Measurements from ENCODE around the gene ANKRD52.

ANKRD52 gene

DNA sequence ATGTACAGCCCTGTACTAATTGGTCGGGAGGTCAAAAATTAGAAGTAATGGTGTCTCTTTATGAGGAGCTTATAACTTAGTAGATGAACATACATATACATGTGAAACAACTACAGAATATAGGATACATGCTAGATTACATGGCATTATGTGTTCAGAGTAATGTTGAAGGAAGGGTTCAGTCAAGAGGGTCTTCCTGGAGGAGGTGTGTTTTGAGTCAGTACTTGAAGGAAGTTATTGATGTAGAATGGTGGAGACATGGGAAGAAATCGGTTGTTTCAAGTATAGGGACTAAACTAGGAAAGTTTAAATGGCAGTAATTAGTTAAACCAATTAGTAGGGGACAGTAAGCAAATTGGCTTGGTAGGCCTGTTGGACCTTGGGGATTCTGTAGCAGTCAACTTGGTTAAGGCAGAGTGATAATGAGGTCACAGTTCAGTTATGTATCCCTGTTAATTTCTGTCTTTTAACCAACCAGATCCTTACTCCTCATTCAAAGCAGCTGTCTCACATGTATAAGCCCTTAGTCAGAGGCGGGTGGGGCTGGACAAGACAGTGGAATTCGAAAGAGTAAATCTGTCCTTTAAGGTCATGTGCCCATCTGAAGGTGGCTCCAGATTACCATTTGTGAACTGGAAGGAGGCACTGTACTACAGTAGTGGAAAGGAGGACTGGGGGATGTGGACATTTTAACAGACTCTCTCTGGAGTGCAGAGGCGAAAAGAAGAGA lies 3.5 kb upstream of the ANKRD52 start:
- no peak for DNase-seq (ENCODE audit: low read depth)
- TF ChIP-seq, protein P1, sequence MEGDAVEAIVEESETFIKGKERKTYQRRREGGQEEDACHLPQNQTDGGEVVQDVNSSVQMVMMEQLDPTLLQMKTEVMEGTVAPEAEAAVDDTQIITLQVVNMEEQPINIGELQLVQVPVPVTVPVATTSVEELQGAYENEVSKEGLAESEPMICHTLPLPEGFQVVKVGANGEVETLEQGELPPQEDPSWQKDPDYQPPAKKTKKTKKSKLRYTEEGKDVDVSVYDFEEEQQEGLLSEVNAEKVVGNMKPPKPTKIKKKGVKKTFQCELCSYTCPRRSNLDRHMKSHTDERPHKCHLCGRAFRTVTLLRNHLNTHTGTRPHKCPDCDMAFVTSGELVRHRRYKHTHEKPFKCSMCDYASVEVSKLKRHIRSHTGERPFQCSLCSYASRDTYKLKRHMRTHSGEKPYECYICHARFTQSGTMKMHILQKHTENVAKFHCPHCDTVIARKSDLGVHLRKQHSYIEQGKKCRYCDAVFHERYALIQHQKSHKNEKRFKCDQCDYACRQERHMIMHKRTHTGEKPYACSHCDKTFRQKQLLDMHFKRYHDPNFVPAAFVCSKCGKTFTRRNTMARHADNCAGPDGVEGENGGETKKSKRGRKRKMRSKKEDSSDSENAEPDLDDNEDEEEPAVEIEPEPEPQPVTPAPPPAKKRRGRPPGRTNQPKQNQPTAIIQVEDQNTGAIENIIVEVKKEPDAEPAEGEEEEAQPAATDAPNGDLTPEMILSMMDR (IDR thresholded peaks at IDR 0.05; ENCODE audit: low read depth, low read length, missing control alignments), result no peak
- no peak overlapping the region for H3K4me3 ChIP-seq (ENCODE audit: low read depth, low read length)

DNA sequence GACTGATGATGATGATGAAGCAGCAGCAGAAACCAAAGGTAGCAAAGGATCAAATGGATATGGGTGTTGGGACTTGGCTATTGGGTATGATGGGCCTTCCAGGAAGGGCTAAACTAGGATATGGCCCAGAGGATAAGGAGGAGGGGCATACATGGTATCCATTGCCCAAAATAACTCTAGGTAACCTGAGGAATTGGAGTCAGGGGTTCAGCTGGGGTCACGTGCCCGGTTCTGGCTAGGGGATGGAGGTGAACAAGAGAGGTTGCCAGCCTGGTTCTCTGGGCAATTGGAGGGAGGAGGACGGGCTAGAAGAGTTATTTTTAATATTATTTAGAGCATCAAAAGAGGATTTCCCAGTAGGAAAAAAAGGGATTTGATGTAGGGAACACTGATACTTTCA lies 2.7 kb upstream of the ANKRD52 start:
- no peak for DNase-seq (ENCODE audit: low read depth)
- H3K4me3 ChIP-seq (ENCODE audit: low read depth, low read length), result no peak overlapping the region
- TF ChIP-seq, protein P1 (IDR thresholded peaks at IDR 0.05; ENCODE audit: low read depth, low read length, missing control alignments), result no peak

DNA sequence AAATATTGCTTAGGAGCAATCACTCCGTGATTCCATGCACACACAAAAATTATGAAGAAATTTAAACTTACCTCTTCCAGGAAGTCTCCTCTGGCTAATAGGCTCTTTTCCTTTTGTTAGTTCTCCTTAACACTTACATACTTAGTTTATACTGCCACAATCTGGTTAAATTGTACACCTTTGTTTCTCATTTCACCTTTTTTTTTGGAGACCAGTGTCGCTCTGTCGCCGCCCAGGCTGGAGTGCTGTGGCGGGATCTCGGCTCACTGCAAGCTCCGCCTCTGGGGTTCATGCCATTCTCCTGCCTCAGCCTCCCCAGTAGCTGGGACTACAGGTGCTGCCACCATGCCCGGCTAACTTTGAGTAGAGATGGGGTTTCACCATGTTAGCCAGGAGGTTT lies 2.2 kb upstream of the ANKRD52 start:
- TF ChIP-seq, protein P1 (IDR thresholded peaks at IDR 0.05; ENCODE audit: low read depth, low read length, missing control alignments), result no peak
- H3K4me3 ChIP-seq (ENCODE audit: low read depth, low read length), result no peak overlapping the region
- DNase-seq (ENCODE audit: low read depth), result no peak

DNA sequence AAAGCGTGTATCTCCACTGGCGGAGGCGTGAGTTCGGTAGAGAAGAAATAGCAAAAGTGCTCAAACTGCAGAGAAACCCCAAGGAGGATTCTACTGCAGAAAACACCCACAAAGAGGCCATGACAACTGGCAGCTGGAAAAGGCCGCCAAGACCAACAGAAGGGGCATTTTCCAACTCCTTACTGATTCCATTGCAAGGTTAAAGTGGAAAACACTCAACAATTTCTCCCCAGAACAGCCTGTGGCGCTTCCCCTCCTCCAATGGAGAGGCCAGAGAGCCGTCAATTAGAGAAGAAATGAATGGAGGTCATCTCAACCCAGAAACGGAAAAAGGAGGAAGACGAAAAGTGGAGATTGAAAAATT lies 618 bp upstream of the ANKRD52 start:
- no peak for DNase-seq (ENCODE audit: low read depth)
- TF ChIP-seq, protein P1 (IDR thresholded peaks at IDR 0.05; ENCODE audit: low read depth, low read length, missing control alignments), result no peak
- peak overlapping the region; percentile 57 for H3K4me3 ChIP-seq (ENCODE audit: low read depth, low read length)

DNA sequence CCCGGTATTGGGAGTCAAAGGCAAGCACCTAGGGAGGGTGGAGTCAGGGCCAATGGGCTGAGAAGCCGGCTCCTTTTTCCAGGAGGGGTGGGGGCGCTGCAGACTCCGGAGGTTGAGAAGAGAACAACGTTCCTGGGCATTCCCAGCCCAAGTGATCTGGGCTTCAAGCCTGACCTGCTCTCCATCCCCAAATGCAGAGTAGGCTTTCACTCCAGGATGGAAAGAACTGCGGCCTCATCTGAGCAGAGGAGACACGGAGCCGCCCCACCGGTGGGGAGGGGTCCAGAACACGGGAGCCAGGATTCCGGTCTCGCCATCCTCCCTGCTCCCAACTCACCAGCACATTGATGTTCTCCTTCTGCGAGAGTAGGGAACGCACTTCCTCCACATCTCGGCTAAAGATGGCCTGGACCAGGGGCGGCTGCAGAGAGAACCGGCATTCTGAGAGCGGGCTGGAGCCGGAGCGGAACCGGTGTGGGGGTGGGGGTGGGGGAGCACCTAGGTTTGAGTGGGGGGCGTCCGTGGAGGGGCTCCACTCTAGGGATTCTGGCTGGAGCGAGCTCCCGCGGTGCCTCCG lies 605 bp downstream of the ANKRD52 start:
- H3K4me3 ChIP-seq (ENCODE audit: low read depth, low read length), result peak overlapping the region; percentile 57
- TF ChIP-seq, protein P1 (IDR thresholded peaks at IDR 0.05; ENCODE audit: low read depth, low read length, missing control alignments), result no peak
- no peak for DNase-seq (ENCODE audit: low read depth)

DNA sequence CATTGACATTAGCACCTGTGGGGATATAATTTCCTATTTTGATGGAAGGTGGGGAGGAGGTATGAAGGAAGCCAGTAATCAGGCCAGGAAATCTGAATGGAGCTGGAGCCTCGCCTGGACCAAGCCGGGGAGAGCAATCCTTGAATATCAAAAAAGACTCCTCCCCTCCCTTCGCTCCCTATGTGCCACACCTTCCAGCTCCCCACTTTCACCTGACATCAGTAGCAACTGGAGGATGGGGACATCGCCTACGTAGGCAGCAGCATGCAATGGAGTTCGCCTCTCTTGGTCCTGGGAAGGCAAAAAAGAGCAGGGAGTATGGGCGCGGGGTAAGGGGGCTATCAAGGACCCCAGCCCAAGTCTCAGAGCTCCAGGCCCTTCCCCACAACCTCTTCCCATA lies 1.1 kb downstream of the ANKRD52 start:
- TF ChIP-seq, protein P1 (IDR thresholded peaks at IDR 0.05; ENCODE audit: low read depth, low read length, missing control alignments), result no peak
- DNase-seq (ENCODE audit: low read depth), result no peak
- peak overlapping the region; percentile 57 for H3K4me3 ChIP-seq (ENCODE audit: low read depth, low read length)

All from GM12864 (cell line).